ENCODE data around the gene CEP350.

GRCh38 chr1:180154003-180154324 is 199.4 kb downstream of the CEP350 start:
- TF ChIP-seq, protein P1, sequence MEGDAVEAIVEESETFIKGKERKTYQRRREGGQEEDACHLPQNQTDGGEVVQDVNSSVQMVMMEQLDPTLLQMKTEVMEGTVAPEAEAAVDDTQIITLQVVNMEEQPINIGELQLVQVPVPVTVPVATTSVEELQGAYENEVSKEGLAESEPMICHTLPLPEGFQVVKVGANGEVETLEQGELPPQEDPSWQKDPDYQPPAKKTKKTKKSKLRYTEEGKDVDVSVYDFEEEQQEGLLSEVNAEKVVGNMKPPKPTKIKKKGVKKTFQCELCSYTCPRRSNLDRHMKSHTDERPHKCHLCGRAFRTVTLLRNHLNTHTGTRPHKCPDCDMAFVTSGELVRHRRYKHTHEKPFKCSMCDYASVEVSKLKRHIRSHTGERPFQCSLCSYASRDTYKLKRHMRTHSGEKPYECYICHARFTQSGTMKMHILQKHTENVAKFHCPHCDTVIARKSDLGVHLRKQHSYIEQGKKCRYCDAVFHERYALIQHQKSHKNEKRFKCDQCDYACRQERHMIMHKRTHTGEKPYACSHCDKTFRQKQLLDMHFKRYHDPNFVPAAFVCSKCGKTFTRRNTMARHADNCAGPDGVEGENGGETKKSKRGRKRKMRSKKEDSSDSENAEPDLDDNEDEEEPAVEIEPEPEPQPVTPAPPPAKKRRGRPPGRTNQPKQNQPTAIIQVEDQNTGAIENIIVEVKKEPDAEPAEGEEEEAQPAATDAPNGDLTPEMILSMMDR (IDR thresholded peaks at IDR 0.05) = no peak
- no peak for TF ChIP-seq POLR2A (IDR thresholded peaks at IDR 0.05)
- TF ChIP-seq EP300 (IDR thresholded peaks at IDR 0.05; ENCODE audit: low read depth) = no peak

Measured in transverse colon (tissue), 3 donors.